Stimulated activated CD8-positive, alpha-beta memory T cell treated with anti-CD3 and anti-CD28 coated beads, Interleukin-4, amount 100 ng/mL, for 48 hours (primary cell): ENCODE measurements around the gene RRAS2.
"Not testable (repeated sequence)": the region's sequence is repeated elsewhere in the genome, so short reads cannot be mapped to it uniquely, and the experiment has no call there.

Experiments
- DNase-seq: peaks from one replicate; pipeline ENCODE4 v3.0.0-alpha.2; 2020

Gene RRAS2

GRCh38 chr11:14370496-14370895 lies 11.5 kb upstream of the RRAS2 start:
- no peak for DNase-seq

- no peak for DNase-seq
Observed at GRCh38 chr11:14369598-14369997, 10.6 kb upstream of the RRAS2 start.

GRCh38 chr11:14366936-14367335 lies 8.0 kb upstream of the RRAS2 start:
- no peak for DNase-seq

GRCh38 chr11:14364322-14364721 lies 5.3 kb upstream of the RRAS2 start:
- DNase-seq: no peak

- DNase-seq: no peak
Observed at GRCh38 chr11:14362611-14363010, 3.6 kb upstream of the RRAS2 start.

GRCh38 chr11:14361951-14362350 lies 3.0 kb upstream of the RRAS2 start:
- DNase-seq: no peak

GRCh38 chr11:14360976-14361375 lies 2.0 kb upstream of the RRAS2 start:
- no peak for DNase-seq

GRCh38 chr11:14359501-14360031 lies 583 bp upstream of the RRAS2 start:
- no peak for DNase-seq

GRCh38 chr11:14357881-14358728 lies 878 bp downstream of the RRAS2 start:
- peak; percentile 54 for DNase-seq

- DNase-seq: no peak
Observed at GRCh38 chr11:14356342-14356741, 2.6 kb downstream of the RRAS2 start.

GRCh38 chr11:14354604-14355003 lies 4.4 kb downstream of the RRAS2 start:
- DNase-seq: not testable (repeated sequence)

GRCh38 chr11:14350716-14351238 lies 8.2 kb downstream of the RRAS2 start:
- DNase-seq: no peak

- DNase-seq: no peak
Observed at GRCh38 chr11:14350215-14350614, 8.8 kb downstream of the RRAS2 start.

GRCh38 chr11:14347991-14348390 lies 11.0 kb downstream of the RRAS2 start:
- no peak for DNase-seq

GRCh38 chr11:14347494-14347893 lies 11.5 kb downstream of the RRAS2 start:
- DNase-seq: no peak

- no peak for DNase-seq
Observed at GRCh38 chr11:14346303-14346955, 12.6 kb downstream of the RRAS2 start.

GRCh38 chr11:14345668-14346067 lies 13.3 kb downstream of the RRAS2 start:
- no peak for DNase-seq

- DNase-seq: not testable (repeated sequence)
Observed at GRCh38 chr11:14345016-14345415, 14.0 kb downstream of the RRAS2 start.

- DNase-seq: no peak
Observed at GRCh38 chr11:14342906-14343305, 16.1 kb downstream of the RRAS2 start.

- DNase-seq: no peak
Observed at GRCh38 chr11:14341968-14342367, 17.0 kb downstream of the RRAS2 start.

- DNase-seq: no peak
Observed at GRCh38 chr11:14340721-14341120, 18.3 kb downstream of the RRAS2 start.

GRCh38 chr11:14339356-14339755 lies 19.6 kb downstream of the RRAS2 start:
- no peak for DNase-seq

- DNase-seq: no peak
Observed at GRCh38 chr11:14336507-14337503, 22.2 kb downstream of the RRAS2 start.
